Measurements from ENCODE around the gene MCRS1. TPM values are rescaled to one million over a fixed set of nuclear protein-coding genes. Genes with fewer than 3 reads are reported as not detected.

The MCRS1 gene
- total and polyA plus RNA-seq, 2 experiments from 2014 or later, result 105 to 139 TPM

- no peak for TF ChIP-seq ZNF462 (CRISPR knock-in tag; IDR thresholded peaks at IDR 0.05)
- no peak for TF ChIP-seq POLR2AphosphoS5 (IDR thresholded peaks at IDR 0.05; ENCODE audit: low read depth)
- TF ChIP-seq STAT1 (IDR thresholded peaks at IDR 0.05; ENCODE audit: unreplicated experiment), result no peak
These were observed 42.0 kb downstream of the MCRS1 start (continued) for GRCh38 chr12:49525942-49526341.

GRCh38 chr12:49524660-49525324 lies 43.1 kb downstream of the MCRS1 start:
- no peak overlapping the region for H3K4me3 ChIP-seq
- H3K9me2 ChIP-seq (ENCODE audit: insufficient read depth), result no peaks in the 10 kb centered on the region
- H3K27ac ChIP-seq (ENCODE audit: low read depth), result no peak overlapping the region
- no peaks in the 10 kb centered on the region for H3K79me2 ChIP-seq (replicated peaks; ENCODE audit: insufficient read depth)
- no peaks in the 10 kb centered on the region; the same call in 1 of the 2 replicates for H4K20me1 ChIP-seq (replicated peaks; ENCODE audit: insufficient read depth)
- H3K4me1 ChIP-seq (ENCODE audit: insufficient read depth), result peaks cover 6% of the 10 kb centered on the region; the same call in 1 of the 2 replicates
- no peaks in the 10 kb centered on the region for H3K27me3 Mint-ChIP-seq (ENCODE audit: insufficient read depth, low read depth, poor library complexity)
- no peaks in the 10 kb centered on the region for H3K36me3 ChIP-seq (ENCODE audit: insufficient read depth)
- TF ChIP-seq ZNF462 (CRISPR knock-in tag; IDR thresholded peaks at IDR 0.05) (no peak), ZNF114 (CRISPR knock-in tag; IDR thresholded peaks at IDR 0.05) (no peak), EZH2 (IDR thresholded peaks at IDR 0.05; ENCODE audit: low read depth, unreplicated experiment) (no peak), STAT1 (IDR thresholded peaks at IDR 0.05; ENCODE audit: unreplicated experiment) (no peak)
- H2AFZ ChIP-seq, result no peak overlapping the region
- H3K4me3 Mint-ChIP-seq, result no peak overlapping the region
- no peak for DNase-seq (ENCODE audit: low spot score)
- peaks cover 8% of the 10 kb centered on the region; the same call in 2 of the 3 replicates for H3K4me1 Mint-ChIP-seq
- no peak overlapping the region for H3K4me2 ChIP-seq
- no peaks in the 10 kb centered on the region for H3K27me3 ChIP-seq (ENCODE audit: insufficient read depth)
- H3F3A ChIP-seq (replicated peaks; ENCODE audit: low read depth), result no peaks in the 10 kb centered on the region
- H3K9me3 Mint-ChIP-seq, result no peaks in the 10 kb centered on the region
- ATAC-seq, result no peak
- H3K36me3 Mint-ChIP-seq (ENCODE audit: low read depth), result peaks cover 24% of the 10 kb centered on the region
- H3K27ac Mint-ChIP-seq, result no peak overlapping the region
